HepG2 (cell line): ENCODE data around the gene AMBRA1. TPM values are rescaled to one million over a fixed set of nuclear protein-coding genes. Genes with fewer than 3 reads are reported as not detected.

ENCODE experiments used
- ETV6 ChIP-seq: sonication (generic); formaldehyde crosslinking; conservative IDR thresholded peaks from 2 replicates; pipeline ENCODE4 v1.4.0; 2020; ENCODE audit warnings: missing genetic modification reagents
- FOXP1 ChIP-seq, 2 experiments: fragments of 450-650 bp in 1 of 2; IDR thresholded peaks; 2 replicates each; pipeline ENCODE4 v1.6.1; 2017 to 2018; ENCODE audit warnings: antibody characterized with exemption in 1 of 2
- PAXIP1 ChIP-seq: sonication (generic); formaldehyde crosslinking; conservative IDR thresholded peaks from 2 replicates; pipeline ENCODE4 v1.4.0; 2020; ENCODE audit warnings: mild to moderate bottlenecking, missing genetic modification reagents, moderate library complexity
- SOX6 ChIP-seq, 2 experiments: fragments of 450-650 bp in 1 of 2; sonication (generic) in 1 of 2; formaldehyde crosslinking in 1 of 2; IDR thresholded peaks; 2 replicates each; pipeline versions ENCODE4 v1.4.0 to v1.6.1; 2017 to 2020; ENCODE audit warnings: antibody characterized with exemption in 1 of 2, mild to moderate bottlenecking in 1 of 2, missing genetic modification reagents in 1 of 2
- ZNF30 ChIP-seq: sonication (generic); formaldehyde crosslinking; IDR thresholded peaks from 2 replicates; pipeline ENCODE4 v1.5.0; 2020; ENCODE audit warnings: mild to moderate bottlenecking, missing genetic modification reagents
- polyA plus RNA-seq, 8 experiments: library from polyadenylated mRNA; depleted of rRNA in 3 of 8; stranded (reverse) in 7 of 8; unstranded in 1 of 8; fragments of >200 nt; fragmentation: Illumina TruSeq in 4 of 8; extraction: Trizol in 4 of 8; gene quantifications; 2 replicates each; pipeline versions ENCODE4 v1.2.1 to v1.2.3, GENCODE V29; 2011 to 2016; ENCODE audit warnings: low read depth in 4 of 8, missing spikeins in 1 of 8, mixed read lengths in 1 of 8; ENCODE audit not compliant: insufficient read depth in 1 of 8
- total RNA-seq, 5 experiments: library from RNA; depleted of rRNA; stranded (reverse); fragments of >200 nt; fragmentation: Illumina TruSeq; extraction: Trizol; gene quantifications; 2 replicates each; pipeline ENCODE4 v1.2.3, GENCODE V29; 2016; ENCODE audit warnings: low read depth in 1 of 5
- TF ChIP-seq, protein P1 (sequence below): sonication (generic); formaldehyde crosslinking; IDR thresholded peaks from 2 replicates; pipeline ENCODE4 v1.8.1; 2022; ENCODE audit warnings: low read depth, mild to moderate bottlenecking, missing genetic modification reagents
- TF ChIP-seq, protein P2 (sequence below): IDR thresholded peaks from 2 replicates; pipeline ENCODE4 v1.6.1; 2012; ENCODE audit warnings: low read length, improper control_type of control experiment

Gene AMBRA1
- total and polyA plus RNA-seq, 2 of the 13 experiments (the other 11 are each of a cell fraction or from before 2014, with no cell fraction given) = 15.7 to 26.0 TPM

- TF ChIP-seq ZNF30 (CRISPR knock-in tag) (no peak), PAXIP1 (CRISPR knock-in tag) (peak; percentile 71), SOX6 (IDR thresholded peaks at IDR 0.05) (no peak), SOX6 (CRISPR knock-in tag; IDR thresholded peaks at IDR 0.05) (peak; percentile 44), ETV6 (CRISPR knock-in tag) (no peak), FOXP1 (IDR thresholded peaks at IDR 0.05) (no peak), FOXP1 (CRISPR knock-in tag; IDR thresholded peaks at IDR 0.05) (no peak)
- TF ChIP-seq, protein P1, sequence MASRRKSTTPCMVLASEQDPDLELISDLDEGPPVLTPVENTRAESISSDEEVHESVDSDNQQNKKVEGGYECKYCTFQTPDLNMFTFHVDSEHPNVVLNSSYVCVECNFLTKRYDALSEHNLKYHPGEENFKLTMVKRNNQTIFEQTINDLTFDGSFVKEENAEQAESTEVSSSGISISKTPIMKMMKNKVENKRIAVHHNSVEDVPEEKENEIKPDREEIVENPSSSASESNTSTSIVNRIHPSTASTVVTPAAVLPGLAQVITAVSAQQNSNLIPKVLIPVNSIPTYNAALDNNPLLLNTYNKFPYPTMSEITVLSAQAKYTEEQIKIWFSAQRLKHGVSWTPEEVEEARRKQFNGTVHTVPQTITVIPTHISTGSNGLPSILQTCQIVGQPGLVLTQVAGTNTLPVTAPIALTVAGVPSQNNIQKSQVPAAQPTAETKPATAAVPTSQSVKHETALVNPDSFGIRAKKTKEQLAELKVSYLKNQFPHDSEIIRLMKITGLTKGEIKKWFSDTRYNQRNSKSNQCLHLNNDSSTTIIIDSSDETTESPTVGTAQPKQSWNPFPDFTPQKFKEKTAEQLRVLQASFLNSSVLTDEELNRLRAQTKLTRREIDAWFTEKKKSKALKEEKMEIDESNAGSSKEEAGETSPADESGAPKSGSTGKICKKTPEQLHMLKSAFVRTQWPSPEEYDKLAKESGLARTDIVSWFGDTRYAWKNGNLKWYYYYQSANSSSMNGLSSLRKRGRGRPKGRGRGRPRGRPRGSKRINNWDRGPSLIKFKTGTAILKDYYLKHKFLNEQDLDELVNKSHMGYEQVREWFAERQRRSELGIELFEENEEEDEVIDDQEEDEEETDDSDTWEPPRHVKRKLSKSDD (CRISPR knock-in tag) = no peak
- TF ChIP-seq, protein P2, sequence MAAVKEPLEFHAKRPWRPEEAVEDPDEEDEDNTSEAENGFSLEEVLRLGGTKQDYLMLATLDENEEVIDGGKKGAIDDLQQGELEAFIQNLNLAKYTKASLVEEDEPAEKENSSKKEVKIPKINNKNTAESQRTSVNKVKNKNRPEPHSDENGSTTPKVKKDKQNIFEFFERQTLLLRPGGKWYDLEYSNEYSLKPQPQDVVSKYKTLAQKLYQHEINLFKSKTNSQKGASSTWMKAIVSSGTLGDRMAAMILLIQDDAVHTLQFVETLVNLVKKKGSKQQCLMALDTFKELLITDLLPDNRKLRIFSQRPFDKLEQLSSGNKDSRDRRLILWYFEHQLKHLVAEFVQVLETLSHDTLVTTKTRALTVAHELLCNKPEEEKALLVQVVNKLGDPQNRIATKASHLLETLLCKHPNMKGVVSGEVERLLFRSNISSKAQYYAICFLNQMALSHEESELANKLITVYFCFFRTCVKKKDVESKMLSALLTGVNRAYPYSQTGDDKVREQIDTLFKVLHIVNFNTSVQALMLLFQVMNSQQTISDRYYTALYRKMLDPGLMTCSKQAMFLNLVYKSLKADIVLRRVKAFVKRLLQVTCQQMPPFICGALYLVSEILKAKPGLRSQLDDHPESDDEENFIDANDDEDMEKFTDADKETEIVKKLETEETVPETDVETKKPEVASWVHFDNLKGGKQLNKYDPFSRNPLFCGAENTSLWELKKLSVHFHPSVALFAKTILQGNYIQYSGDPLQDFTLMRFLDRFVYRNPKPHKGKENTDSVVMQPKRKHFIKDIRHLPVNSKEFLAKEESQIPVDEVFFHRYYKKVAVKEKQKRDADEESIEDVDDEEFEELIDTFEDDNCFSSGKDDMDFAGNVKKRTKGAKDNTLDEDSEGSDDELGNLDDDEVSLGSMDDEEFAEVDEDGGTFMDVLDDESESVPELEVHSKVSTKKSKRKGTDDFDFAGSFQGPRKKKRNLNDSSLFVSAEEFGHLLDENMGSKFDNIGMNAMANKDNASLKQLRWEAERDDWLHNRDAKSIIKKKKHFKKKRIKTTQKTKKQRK = no peak
These were observed 17.9 kb upstream of the AMBRA1 start (continued) for GRCh38 chr11:46611526-46612304.
